H9 (cell line): ENCODE measurements around the gene PDZD8. TPM values are rescaled to one million over a fixed set of nuclear protein-coding genes. Genes with fewer than 3 reads are reported as not detected.

ENCODE experiments used
- DNase-seq: peaks from one replicate; pipeline ENCODE4 v3.0.0-alpha.2; 2017
- H2AFZ ChIP-seq: one replicate; pipeline ENCODE4 v1.6.1; 2013; ENCODE audit warnings: mild to moderate bottlenecking, low read length, control low read depth, moderate library complexity
- H2AK5ac ChIP-seq: 2 replicates; pipeline ENCODE4 v1.6.1; 2013; ENCODE audit warnings: low read length, control low read depth, mixed read lengths; ENCODE audit not compliant: insufficient read length
- H2BK120ac ChIP-seq: one replicate; pipeline ENCODE4 v1.6.1; 2013; ENCODE audit warnings: low read depth, mild to moderate bottlenecking, low read length, control low read depth, inconsistent platforms; ENCODE audit not compliant: poor library complexity, severe bottlenecking
- H2BK12ac ChIP-seq: 2 replicates; pipeline ENCODE4 v1.6.1; 2013; ENCODE audit warnings: low read length, control low read depth, mixed read lengths, low read depth; ENCODE audit not compliant: insufficient read length
- H2BK15ac ChIP-seq: 2 replicates; pipeline ENCODE4 v1.6.1; 2013; ENCODE audit warnings: low read depth, low read length, control low read depth
- H2BK20ac ChIP-seq: one replicate; pipeline ENCODE4 v1.6.1; 2013; ENCODE audit warnings: low read depth, mild to moderate bottlenecking, low read length, control low read depth, inconsistent platforms; ENCODE audit not compliant: poor library complexity, severe bottlenecking
- H2BK5ac ChIP-seq: 2 replicates; pipeline ENCODE4 v1.6.1; 2013; ENCODE audit warnings: low read length, control low read depth, mixed read lengths; ENCODE audit not compliant: insufficient read length
- H3K14ac ChIP-seq: 2 replicates; pipeline ENCODE4 v1.6.1; 2013; ENCODE audit warnings: low read length, control low read depth; ENCODE audit not compliant: insufficient read depth
- H3K18ac ChIP-seq: 2 replicates; pipeline ENCODE4 v1.6.1; 2013; ENCODE audit warnings: low read depth, mild to moderate bottlenecking, mixed read lengths, low read length, control low read depth; ENCODE audit not compliant: insufficient read length
- H3K23ac ChIP-seq: 2 replicates; pipeline ENCODE4 v1.6.1; 2013; ENCODE audit warnings: low read length, control low read depth, mixed read lengths, low read depth; ENCODE audit not compliant: insufficient read length
- H3K23me2 ChIP-seq: 2 replicates; pipeline ENCODE4 v1.6.1; 2013; ENCODE audit warnings: low read depth, mild to moderate bottlenecking, mixed read lengths, low read length, control low read depth; ENCODE audit not compliant: insufficient read length, poor library complexity, severe bottlenecking
- H3K27ac ChIP-seq: 2 replicates; pipeline ENCODE4 v1.5.1; 2013; ENCODE audit warnings: low read length, control low read depth, mixed read lengths, low read depth; ENCODE audit not compliant: insufficient read length
- H3K27me3 ChIP-seq: 2 replicates; pipeline ENCODE4 v1.6.1; 2013; ENCODE audit warnings: low read length, control low read depth, inconsistent platforms; ENCODE audit not compliant: insufficient read depth
- H3K4ac ChIP-seq: 2 replicates; pipeline ENCODE4 v1.6.1; 2013; ENCODE audit warnings: low read depth, mild to moderate bottlenecking, control low read depth, inconsistent platforms, low read length, moderate library complexity
- H3K4me1 ChIP-seq: 2 replicates; pipeline ENCODE4 v1.6.1; 2013; ENCODE audit warnings: low read length, control low read depth, inconsistent platforms; ENCODE audit not compliant: insufficient read depth
- H3K4me2 ChIP-seq: 2 replicates; pipeline ENCODE4 v1.6.1; 2013; ENCODE audit warnings: low read length, control low read depth, mixed read lengths; ENCODE audit not compliant: insufficient read length, insufficient read depth
- H3K56ac ChIP-seq: 2 replicates; pipeline ENCODE4 v1.6.1; 2013; ENCODE audit warnings: low read depth, mild to moderate bottlenecking, mixed read lengths, low read length, control low read depth; ENCODE audit not compliant: insufficient read length
- H3K79me1 ChIP-seq: 2 replicates; pipeline ENCODE4 v1.6.1; 2013; ENCODE audit warnings: low read depth, mild to moderate bottlenecking, moderate library complexity, low read length, control low read depth, inconsistent platforms; ENCODE audit not compliant: insufficient read depth, poor library complexity, severe bottlenecking
- H3K79me2 ChIP-seq: 2 replicates; pipeline ENCODE4 v1.6.1; 2013; ENCODE audit warnings: low read length, control low read depth, inconsistent platforms; ENCODE audit not compliant: insufficient read depth
- H3K9ac ChIP-seq: 2 replicates; pipeline ENCODE4 v1.6.1; 2013; ENCODE audit warnings: low read length, control low read depth, mixed read lengths; ENCODE audit not compliant: insufficient read length; ENCODE audit errors: extremely low read depth
- H3K9me3 ChIP-seq: one replicate; pipeline ENCODE4 v1.6.1; 2013; ENCODE audit warnings: low read depth, low read length, inconsistent platforms; ENCODE audit not compliant: control insufficient read depth
- H3T11ph ChIP-seq: one replicate; pipeline ENCODE4 v1.6.1; 2013; ENCODE audit warnings: mild to moderate bottlenecking, low read length, control low read depth, inconsistent platforms
- H4K20me1 ChIP-seq: one replicate; pipeline ENCODE4 v1.6.1; 2013; ENCODE audit not compliant: control insufficient read depth, insufficient read length, insufficient read depth
- H4K5ac ChIP-seq: 2 replicates; pipeline ENCODE4 v1.6.1; 2013; ENCODE audit warnings: low read depth, mild to moderate bottlenecking, mixed read lengths, low read length, control low read depth; ENCODE audit not compliant: insufficient read length
- H4K8ac ChIP-seq: replicated peaks from 2 replicates; pipeline ENCODE4 v1.6.1; 2013; ENCODE audit warnings: low read length, control low read depth, mixed read lengths, low read depth; ENCODE audit not compliant: insufficient read length
- H4K91ac ChIP-seq: 2 replicates; pipeline ENCODE4 v1.6.1; 2013; ENCODE audit warnings: low read depth, mild to moderate bottlenecking, moderate library complexity, mixed read lengths, low read length, control low read depth; ENCODE audit not compliant: insufficient read length
- H3K27ac Mint-ChIP-seq, 3 experiments: 2 replicates in 2 of 3; 3 replicates in 1 of 3; pipeline ENCODE4 v1.8.0; 2020 to 2021; ENCODE audit warnings: mixed read lengths in 3 of 3, mild to moderate bottlenecking in 1 of 3, moderate library complexity in 1 of 3
- H3K27me3 Mint-ChIP-seq: 2 replicates; pipeline ENCODE4 v1.8.0; 2021; ENCODE audit warnings: low read depth, mild to moderate bottlenecking, moderate library complexity, mixed read lengths
- H3K36me3 Mint-ChIP-seq, 3 experiments: 2 replicates in 2 of 3; 3 replicates in 1 of 3; pipeline ENCODE4 v1.8.0; 2020 to 2021; ENCODE audit warnings: low read depth in 3 of 3, mixed read lengths in 3 of 3; ENCODE audit not compliant: insufficient read depth in 1 of 3
- H3K4me1 Mint-ChIP-seq, 2 experiments: 2 replicates each; pipeline ENCODE4 v1.8.0; 2020; ENCODE audit warnings: mixed read lengths in 2 of 2
- H3K4me3 Mint-ChIP-seq, 2 experiments: 2 replicates in 1 of 2; 3 replicates in 1 of 2; pipeline ENCODE4 v1.8.0; 2020 to 2021; ENCODE audit warnings: mild to moderate bottlenecking in 2 of 2, mixed read lengths in 2 of 2, moderate library complexity in 1 of 2
- H3K9me3 Mint-ChIP-seq, 2 experiments: 2 replicates in 1 of 2; 3 replicates in 1 of 2; pipeline ENCODE4 v1.8.0; 2020; ENCODE audit warnings: mild to moderate bottlenecking in 2 of 2, mixed read lengths in 2 of 2, moderate library complexity in 1 of 2
- CTCF ChIP-seq: fragments of 200-600 bp; sonication (generic); conservative IDR thresholded peaks from 3 replicates; pipeline ENCODE4 v1.8.0; 2021; ENCODE audit warnings: antibody characterized with exemption, mild to moderate bottlenecking
- WGBS: extraction: QIAGEN DNeasy Blood & Tissue Kit; methylation state at CpG from one replicate; pipeline ENCODE4 v1.1.7; 2013; ENCODE audit warnings: missing lambda C conversion rate, low lambda C conversion rate, mixed read lengths; ENCODE audit not compliant: insufficient read length; ENCODE audit errors: extremely low coverage; 5-methylcytosine and 5-hydroxymethylcytosine counted together
- total RNA-seq: library from RNA; stranded (reverse); gene quantifications from 2 replicates; pipeline ENCODE4 v1.2.1, GENCODE V29; 2021

The PDZD8 gene
- total RNA-seq, 1 experiment from 2014 or later: 38.2 TPM

- Histone ChIP-seq H2BK5ac (no peak overlapping the region), H4K5ac (no peak overlapping the region), H2BK120ac (no peak overlapping the region), H3K18ac (no peak overlapping the region), H3K27me3 (no peaks in the 10 kb centered on the region), H2BK15ac (no peak overlapping the region), H3K9me3 (no peaks in the 10 kb centered on the region), H3K9ac (no peak overlapping the region), H3K4ac (no peak overlapping the region), H3K27ac (no peak overlapping the region), H4K8ac (no peak overlapping the region), H3K4me1 (no peaks in the 10 kb centered on the region; the same call in 1 of the 2 replicates), H4K20me1 (no peaks in the 10 kb centered on the region), H3K56ac (no peak overlapping the region), H3K79me1 (no peaks in the 10 kb centered on the region), H2BK20ac (no peak overlapping the region), H2AFZ (no peak overlapping the region), H3K79me2 (no peaks in the 10 kb centered on the region), H3T11ph (no peak overlapping the region), H3K23ac (no peak overlapping the region), H2BK12ac (no peak overlapping the region), H3K14ac (no peak overlapping the region), H4K91ac (no peak overlapping the region), H3K23me2 (no peaks in the 10 kb centered on the region), H3K4me2 (no peak overlapping the region), H2AK5ac (no peak overlapping the region)
- Mint-ChIP-seq H3K4me1 (peaks cover 26 to 33% of the 10 kb centered on the region in 2 experiments), H3K27me3 (no peaks in the 10 kb centered on the region), H3K4me3 (no peak overlapping the region), H3K27ac (peak overlapping the region; percentile 27 to 53 (median 36); a peak in 6 of 7 replicates), H3K36me3 (peaks cover 10 to 24% (median 10%) of the 10 kb centered on the region in 3 experiments), H3K9me3 (peaks cover 0 to 5% of the 10 kb centered on the region in 2 experiments; a peak in 2 of 5 replicates)
- no CpG with 5 or more reads among the region's 4 CpGs for WGBS
- TF ChIP-seq CTCF: no peak
- DNase-seq: no peak
These were observed 53.0 kb downstream of the PDZD8 start for GRCh38 chr10:117322260-117322659.
